Activated naive CD4-positive, alpha-beta T cell treated with anti-CD3 and anti-CD28 coated beads, Interleukin-2, amount 50 U/mL, for 72 hours (primary cell): ENCODE results near the gene IL1RAPL2. TPM values are rescaled to one million over a fixed set of nuclear protein-coding genes. Genes with fewer than 3 reads are reported as not detected.

Source experiments
- ATAC-seq, 2 donors: fragments of 150-1000 bp; cut with Tn5 transposase; 2 replicates each; pipeline ENCODE4 v1.10.0; 2021; ENCODE audit warnings: mild to moderate bottlenecking in 2 of 2, moderate library complexity in 2 of 2
- DNase-seq, 2 donors: peaks; one replicate each; pipeline ENCODE4 v3.0.0; 2021 to 2022; ENCODE audit warnings: low spot score in 2 of 2
- H3K27ac Mint-ChIP-seq, 2 donors: one replicate each; pipeline ENCODE4 v1.8.0; 2022; ENCODE audit warnings: mild to moderate bottlenecking in 2 of 2, mixed read lengths in 2 of 2
- H3K36me3 Mint-ChIP-seq, 2 donors: one replicate each; pipeline ENCODE4 v1.8.0; 2022; ENCODE audit warnings: mixed read lengths in 2 of 2
- H3K9me3 Mint-ChIP-seq, 2 donors: one replicate each; pipeline ENCODE4 v1.8.0; 2022; ENCODE audit warnings: mixed read lengths in 2 of 2
- total RNA-seq, 2 donors: library from RNA; stranded (reverse); gene quantifications; one replicate each; pipeline ENCODE4 v1.2.3, GENCODE V29; 2022

IL1RAPL2 gene
- total RNA-seq, 2 donors from 2014 or later = not detected

DNA sequence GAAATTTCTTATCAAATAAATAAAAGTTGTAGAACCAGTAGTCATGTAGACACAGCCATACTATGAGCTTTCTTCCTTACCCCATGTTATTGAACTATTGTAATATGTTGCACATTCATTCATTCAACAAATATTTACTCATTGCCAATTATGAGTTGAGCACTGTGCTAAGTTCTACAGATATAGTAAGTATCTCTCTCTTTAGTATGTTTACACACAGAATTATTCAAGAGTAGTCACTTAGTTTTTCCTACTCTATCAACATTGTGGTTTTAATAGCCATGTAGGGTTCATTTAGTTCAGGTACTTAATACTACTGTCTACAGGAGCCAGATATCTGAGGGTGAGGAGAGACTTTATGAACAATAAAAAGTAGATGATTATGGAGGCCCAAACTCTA, 568.3 kb downstream of the IL1RAPL2 start:
- DNase-seq (no peak), ATAC-seq (no peak)
- Mint-ChIP-seq H3K9me3 (peaks cover 0 to 4% of the 10 kb centered on the region in 2 donors), H3K36me3 (no peaks in the 10 kb centered on the region), H3K27ac (no peak overlapping the region)

DNA sequence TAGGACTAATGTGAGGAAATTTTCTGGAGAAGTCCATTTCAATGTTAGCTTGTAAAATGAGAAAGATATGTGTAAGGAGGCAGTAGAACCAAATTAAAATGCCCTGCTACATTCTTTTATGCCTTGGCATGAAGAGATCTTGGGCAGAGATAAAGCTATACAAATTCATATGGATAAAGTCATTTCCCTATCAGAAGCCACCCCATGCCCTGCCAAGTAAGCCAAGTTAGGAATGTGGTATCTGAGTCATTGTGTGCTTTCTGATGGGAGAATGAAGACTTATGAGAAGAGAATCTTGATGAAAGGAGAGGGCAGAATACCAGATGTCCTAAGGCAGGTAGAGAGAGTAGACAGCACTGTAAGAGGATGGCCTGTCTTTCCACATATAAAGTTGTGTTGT, 570.8 kb downstream of the IL1RAPL2 start:
- peaks cover 0 to 4% of the 10 kb centered on the region in 2 donors for H3K9me3 Mint-ChIP-seq
- DNase-seq = no peak
- H3K27ac Mint-ChIP-seq = no peak overlapping the region
- no peaks in the 10 kb centered on the region for H3K36me3 Mint-ChIP-seq
- ATAC-seq = no peak

DNA sequence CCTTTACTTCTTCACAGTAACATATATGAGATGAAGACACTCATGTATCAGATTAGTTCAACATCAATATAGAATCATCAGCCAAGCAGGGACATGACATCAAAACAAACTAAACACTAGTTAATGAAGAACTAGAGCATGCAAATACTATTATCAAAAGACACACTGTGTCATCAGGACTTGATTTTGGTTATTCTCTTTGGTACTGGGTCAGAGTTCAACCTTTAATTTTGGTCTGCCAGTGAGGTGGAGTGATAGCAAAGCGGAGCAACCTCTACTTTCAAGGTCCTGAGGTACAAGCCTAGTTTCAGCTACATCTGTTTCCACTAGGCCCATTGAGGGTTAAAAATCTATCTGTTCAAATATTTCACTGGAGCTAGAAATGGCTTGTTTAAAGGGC, 584.0 kb downstream of the IL1RAPL2 start:
- Mint-ChIP-seq H3K27ac (no peak overlapping the region), H3K36me3 (no peaks in the 10 kb centered on the region), H3K9me3 (no peaks in the 10 kb centered on the region)
- ATAC-seq (no peak), DNase-seq (no peak)

DNA sequence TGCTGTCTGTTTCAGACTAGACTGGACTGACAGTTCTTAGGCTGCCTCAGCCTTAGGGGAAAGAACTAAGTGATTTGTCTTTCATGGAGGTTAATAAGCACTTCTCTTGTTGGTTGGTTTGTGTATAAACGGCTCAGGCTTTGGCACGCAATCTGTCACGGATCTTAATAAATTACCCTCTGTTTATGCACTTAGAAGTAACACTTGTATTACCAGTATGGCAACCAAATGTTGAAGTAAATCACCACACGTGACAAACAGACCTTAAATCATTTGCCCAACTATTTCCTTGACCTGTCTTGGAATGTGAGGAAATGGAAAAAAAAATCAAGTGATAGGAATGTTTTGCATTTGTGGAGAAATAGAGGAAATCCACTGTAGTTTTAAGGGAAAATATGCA, 584.6 kb downstream of the IL1RAPL2 start:
- Mint-ChIP-seq H3K36me3 (no peaks in the 10 kb centered on the region), H3K27ac (no peak overlapping the region), H3K9me3 (no peaks in the 10 kb centered on the region)
- ATAC-seq (no peak), DNase-seq (no peak)

DNA sequence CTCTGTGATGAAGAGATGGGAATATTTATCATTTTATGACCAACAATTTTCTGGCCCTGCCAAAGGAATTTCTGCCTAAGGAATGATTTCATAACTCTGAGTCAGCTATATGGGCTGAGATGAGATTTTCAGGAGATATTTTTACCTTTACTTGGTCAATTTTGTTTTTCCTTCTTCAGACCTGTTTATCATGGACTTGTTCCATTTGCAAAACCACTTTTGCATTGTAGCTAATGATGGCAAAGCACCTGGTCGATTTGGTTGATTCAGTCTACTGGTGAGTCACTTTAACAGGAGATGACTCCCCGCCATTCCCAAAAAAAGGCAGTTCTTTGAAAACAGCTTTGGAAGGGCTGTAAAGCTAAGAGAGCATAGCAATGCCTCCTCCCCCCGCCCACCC, 601.2 kb downstream of the IL1RAPL2 start:
- H3K36me3 Mint-ChIP-seq = no peaks in the 10 kb centered on the region
- no peak for ATAC-seq

DNA sequence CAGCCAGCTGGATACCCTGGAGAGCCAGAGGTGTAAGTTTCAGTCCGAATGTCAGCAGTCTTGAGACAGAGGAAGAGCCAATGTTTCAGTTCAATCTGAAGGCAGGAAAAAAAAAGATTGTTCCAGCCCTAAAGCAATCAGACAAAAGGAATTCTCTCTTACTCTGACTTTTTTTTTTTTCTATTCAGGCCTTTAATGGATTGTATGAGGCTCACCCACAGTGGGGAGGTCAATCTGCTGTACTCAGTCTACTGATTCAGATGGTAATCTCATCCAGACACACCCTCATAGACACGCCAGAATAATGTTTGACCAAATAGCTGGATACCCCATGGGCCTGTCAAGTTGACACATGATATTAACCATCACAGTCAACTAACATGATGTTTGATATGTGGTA, 602.6 kb downstream of the IL1RAPL2 start:
- Mint-ChIP-seq H3K9me3 (no peaks in the 10 kb centered on the region), H3K27ac (no peak overlapping the region), H3K36me3 (no peaks in the 10 kb centered on the region)
- ATAC-seq = no peak
- no peak for DNase-seq

More for the DNA sequence above, 601.2 kb downstream of the IL1RAPL2 start:
- no peak for DNase-seq
- no peak overlapping the region for H3K27ac Mint-ChIP-seq
- no peaks in the 10 kb centered on the region for H3K9me3 Mint-ChIP-seq

DNA sequence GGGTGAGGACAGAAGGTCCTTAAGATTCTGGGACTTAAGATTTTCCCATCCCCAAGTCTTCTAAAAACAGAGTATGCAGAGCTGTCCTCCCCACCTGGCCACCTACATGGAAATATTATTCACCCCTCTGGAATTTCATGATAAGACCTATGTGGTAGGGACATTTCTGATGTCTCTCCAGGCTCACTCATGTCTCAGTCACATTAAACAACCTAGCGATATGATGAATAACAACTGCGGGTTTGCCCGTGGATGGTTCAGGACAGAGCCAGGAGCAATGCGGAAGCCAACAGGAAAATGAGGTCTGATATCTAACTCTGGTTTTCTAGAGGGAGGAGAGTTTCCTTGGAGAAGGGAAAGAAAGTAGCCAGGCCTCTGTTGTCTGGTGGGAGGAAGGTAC, 607.1 kb downstream of the IL1RAPL2 start:
- H3K9me3 Mint-ChIP-seq = peaks cover 0 to 4% of the 10 kb centered on the region in 2 donors
- no peak overlapping the region for H3K27ac Mint-ChIP-seq
- ATAC-seq (no peak), DNase-seq (no peak)
- no peaks in the 10 kb centered on the region for H3K36me3 Mint-ChIP-seq

DNA sequence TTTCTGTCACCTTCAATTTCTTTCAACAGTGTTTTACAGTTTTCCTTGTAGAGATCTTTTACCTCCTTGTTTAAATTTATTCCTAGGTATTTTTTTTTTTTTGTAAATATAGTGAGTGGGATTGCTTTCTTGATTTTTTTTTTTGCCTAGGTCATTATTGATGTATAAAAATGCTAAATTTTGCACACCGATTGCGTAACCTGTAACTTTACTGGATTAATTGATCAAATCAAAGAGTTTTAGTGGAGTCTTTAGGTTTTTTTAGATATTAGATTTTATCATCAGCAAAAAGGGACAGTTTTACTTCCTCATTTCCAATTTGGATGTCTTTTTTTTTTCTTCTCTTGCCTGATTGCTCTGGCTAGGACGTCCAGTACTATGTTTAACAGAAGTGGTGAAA, 613.6 kb downstream of the IL1RAPL2 start:
- DNase-seq = no peak
- H3K27ac Mint-ChIP-seq = no peak overlapping the region
- no peak for ATAC-seq
- no peaks in the 10 kb centered on the region for H3K9me3 Mint-ChIP-seq
- no peaks in the 10 kb centered on the region for H3K36me3 Mint-ChIP-seq

DNA sequence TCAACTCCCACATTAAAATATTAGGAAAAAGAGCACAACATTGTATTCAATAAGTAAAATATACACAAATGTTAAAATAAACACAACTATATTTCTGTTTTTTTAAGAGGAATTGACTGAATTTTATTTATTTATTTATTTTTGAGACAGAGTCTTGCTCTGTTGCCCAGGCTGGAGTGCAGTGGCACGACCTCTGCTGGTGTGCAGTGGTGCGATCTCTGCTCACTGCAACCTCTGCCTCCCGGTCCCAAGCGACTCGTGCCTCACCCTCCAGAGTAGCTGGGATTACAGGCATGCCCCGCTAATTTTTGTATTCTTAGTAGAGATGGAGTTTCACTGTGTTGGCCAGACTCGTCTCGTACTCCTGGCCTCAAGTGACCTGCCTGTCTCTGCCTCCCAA, 623.1 kb downstream of the IL1RAPL2 start:
- no peaks in the 10 kb centered on the region for H3K9me3 Mint-ChIP-seq
- H3K36me3 Mint-ChIP-seq = no peaks in the 10 kb centered on the region
- DNase-seq (no peak), ATAC-seq (no peak)
- H3K27ac Mint-ChIP-seq = no peak overlapping the region

DNA sequence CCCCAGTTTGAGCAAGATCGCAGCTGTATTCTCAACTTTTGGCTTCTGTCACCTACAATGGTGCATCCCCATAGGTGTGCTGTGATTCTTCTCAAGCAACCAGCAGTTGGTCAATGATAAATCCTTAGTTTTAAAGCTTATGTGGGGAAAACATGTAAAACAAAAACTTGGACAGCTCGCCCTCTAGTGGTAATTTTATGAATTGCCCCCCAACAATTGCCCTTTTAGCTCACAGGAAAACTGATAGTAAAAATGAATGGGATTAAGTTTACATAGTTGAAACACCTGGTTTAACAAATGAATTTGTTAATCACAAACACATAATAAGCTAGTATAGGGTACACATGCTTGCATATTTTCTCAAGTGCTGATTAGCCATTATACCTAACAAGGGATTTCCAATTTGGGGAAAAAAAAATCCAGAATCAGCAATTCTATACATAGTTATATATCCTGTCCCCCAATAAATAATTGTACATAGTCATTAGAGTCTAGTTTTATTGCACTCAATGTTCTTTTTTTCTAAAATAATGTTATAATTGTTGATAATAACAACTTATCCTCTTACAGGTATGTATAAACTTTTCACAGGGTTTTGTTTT, 624.4 kb downstream of the IL1RAPL2 start:
- Mint-ChIP-seq H3K36me3 (no peaks in the 10 kb centered on the region), H3K27ac (no peak overlapping the region), H3K9me3 (no peaks in the 10 kb centered on the region)
- DNase-seq (peak in 1 of 2 donors; percentile 2), ATAC-seq (no peak)

DNA sequence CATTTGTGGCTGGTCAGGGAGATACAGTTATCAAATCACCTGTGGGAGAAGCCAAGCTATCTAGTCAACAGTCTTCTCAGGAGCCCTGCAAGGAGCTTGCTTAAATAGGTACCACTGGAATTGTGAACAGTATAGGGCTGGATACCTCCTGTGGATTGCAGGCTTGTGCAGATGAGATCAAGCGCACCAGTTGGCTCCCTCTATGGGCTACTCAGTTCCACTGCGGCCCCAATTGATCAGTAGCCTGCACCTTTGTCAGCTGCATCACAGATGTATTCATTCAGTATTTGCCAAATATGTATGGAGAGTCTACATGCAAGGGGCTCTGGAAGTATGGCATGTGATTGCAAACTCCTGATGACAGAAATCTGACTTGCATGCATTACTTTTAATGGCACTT, 625.9 kb downstream of the IL1RAPL2 start:
- Mint-ChIP-seq H3K27ac (no peak overlapping the region), H3K36me3 (no peaks in the 10 kb centered on the region), H3K9me3 (no peaks in the 10 kb centered on the region)
- ATAC-seq (no peak), DNase-seq (no peak)

DNA sequence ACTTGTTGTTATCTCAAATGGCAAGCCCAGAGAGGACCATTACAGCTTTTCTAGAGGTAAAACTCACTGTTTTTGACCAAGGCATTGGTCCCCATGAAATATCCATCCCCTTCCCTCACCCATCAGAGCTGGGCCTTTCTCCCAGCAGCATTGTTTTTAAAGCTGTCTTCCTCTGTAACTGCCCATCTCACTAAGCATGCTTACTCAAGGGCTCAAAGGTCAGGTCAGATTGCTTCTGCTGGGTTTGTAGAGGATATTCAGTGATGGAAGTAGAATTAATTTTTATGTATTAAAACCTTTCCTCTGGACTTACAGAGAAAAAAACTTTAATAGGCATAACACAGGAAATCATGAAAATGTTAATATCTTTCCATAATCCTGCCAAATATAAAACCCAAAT, 643.4 kb downstream of the IL1RAPL2 start:
- Mint-ChIP-seq H3K36me3 (no peaks in the 10 kb centered on the region), H3K27ac (no peak overlapping the region), H3K9me3 (no peaks in the 10 kb centered on the region)
- DNase-seq = no peak
- ATAC-seq = no peak

DNA sequence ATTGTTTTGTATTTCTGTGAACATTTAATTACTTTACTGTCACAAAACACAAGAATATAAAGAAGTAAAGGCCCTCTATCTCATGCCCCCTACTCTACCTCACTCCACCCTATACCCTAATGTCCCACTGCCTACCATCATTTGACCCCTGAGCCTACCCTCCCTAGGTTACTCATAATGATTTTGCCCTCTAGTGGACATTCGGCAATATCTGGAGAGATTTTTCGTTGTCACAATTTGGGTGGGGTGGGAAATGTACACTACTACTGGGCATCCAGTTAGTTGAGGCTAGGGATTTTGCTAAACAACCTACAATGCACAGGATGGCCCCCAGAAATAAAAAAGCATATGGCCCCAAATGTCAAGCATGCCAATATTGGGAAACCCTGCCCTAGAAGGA, 644.3 kb downstream of the IL1RAPL2 start:
- DNase-seq (no peak), ATAC-seq (no peak)
- H3K36me3 Mint-ChIP-seq = no peaks in the 10 kb centered on the region
- H3K9me3 Mint-ChIP-seq = peaks cover 6% of the 10 kb centered on the region in 2 donors
- no peak overlapping the region for H3K27ac Mint-ChIP-seq

DNA sequence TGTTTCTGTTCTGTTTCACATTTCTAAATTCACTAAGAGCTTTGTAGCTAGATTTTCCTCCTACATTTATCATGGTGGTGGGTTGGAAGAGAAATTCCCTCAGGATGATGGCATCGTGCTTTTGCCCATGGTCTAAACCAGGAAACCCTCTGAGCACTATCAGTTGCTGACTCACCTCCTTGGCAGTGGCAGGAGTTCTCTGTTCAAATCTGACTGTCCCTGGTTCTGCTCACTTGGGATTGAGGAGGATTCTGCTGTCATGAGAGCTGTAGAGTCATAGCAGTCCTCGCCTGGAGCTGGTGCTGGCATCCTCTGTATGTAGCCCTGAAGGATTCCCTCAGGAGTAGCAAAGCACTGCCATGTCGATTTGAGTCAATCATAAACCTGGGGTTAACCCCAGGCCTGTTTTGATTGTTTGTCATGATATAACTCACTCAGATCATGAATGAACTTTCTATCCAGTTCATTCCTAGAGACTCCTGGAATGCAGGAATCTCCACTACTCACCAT, 645.1 kb downstream of the IL1RAPL2 start:
- Mint-ChIP-seq H3K9me3 (peaks cover 6 to 10% of the 10 kb centered on the region in 2 donors), H3K36me3 (no peaks in the 10 kb centered on the region), H3K27ac (no peak overlapping the region)
- ATAC-seq (no peak), DNase-seq (no peak)

DNA sequence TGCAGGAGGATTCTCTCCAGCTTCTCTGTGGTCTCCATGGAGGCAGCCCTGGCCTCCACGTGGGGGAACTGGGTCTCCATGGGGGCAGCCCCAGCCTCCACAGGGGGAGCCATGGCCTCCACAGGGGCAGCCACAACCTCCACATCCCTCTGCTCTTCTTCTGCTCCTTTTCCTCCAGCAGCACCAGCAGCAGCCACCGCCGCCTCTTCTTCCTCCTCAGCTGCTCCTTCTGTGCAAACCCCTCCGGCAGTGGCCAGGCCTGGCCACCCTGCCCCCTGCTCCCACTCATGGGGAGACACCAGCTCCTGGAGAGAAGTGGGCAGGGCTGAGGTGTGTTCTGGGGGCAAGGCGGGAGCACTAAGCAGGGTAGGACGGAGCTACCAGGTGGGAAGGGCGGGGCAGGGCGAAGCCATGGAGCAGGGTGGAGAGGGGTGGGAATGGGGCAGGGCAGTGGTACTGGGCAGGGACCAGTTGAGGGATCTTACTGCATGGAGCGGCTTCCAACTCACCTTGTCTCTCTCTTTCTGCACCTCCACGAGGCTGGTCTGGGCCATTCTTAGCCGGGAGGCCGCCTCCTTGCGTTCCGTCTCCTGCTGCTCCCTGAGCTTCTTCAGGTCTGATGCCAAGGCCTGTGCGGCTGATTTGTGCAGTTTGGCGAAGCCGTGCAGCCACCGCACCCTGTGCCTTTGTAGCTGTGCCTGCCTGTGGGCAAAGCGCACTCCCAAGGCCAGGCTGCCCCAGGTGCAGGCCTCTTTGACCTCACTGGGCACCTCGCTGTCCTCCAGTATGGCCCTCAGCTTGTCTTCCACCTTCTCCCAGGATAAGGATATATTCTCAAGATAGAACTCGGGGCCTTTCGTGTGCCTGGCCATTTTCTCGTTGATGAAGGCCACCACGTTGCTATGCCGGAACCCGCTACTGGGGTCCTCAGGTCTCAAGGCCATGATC, 653.7 kb downstream of the IL1RAPL2 start:
- DNase-seq (no peak), ATAC-seq (no peak)
- peaks cover 8 to 11% of the 10 kb centered on the region in 2 donors for H3K9me3 Mint-ChIP-seq
- no peak overlapping the region for H3K27ac Mint-ChIP-seq
- H3K36me3 Mint-ChIP-seq = no peaks in the 10 kb centered on the region

DNA sequence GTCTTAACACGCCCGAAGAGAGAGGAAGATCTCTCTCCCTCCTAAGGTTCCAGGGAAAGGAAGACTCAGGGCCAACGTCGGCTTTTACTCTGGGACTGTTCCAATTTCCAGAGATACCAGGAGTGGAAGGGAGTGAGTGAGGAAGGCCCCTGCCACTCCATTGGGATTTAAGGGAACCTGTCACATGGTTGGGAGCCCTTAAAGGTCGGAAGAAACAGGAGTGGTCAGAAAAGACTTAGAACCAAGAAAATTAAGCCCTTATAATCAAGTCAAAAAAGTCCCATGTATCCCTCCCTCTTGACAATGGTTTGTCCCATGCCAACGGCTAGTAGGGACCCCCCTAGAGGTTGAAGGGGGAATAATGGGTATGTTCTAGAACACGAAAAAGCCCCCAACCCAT, 654.6 kb downstream of the IL1RAPL2 start, which contains the start of gene TEX13A:
TEX13A (minus strand) TSS at position 59 of the 400 bp plus-strand sequence. CDS start 297 bp downstream, outside the sequence.
- Mint-ChIP-seq H3K36me3 (no peaks in the 10 kb centered on the region), H3K27ac (no peak within 1 kb of the TSS), H3K9me3 (peaks cover 4 to 8% of the 10 kb centered on the region in 2 donors)
- ATAC-seq (no peak), DNase-seq (no peak)

DNA sequence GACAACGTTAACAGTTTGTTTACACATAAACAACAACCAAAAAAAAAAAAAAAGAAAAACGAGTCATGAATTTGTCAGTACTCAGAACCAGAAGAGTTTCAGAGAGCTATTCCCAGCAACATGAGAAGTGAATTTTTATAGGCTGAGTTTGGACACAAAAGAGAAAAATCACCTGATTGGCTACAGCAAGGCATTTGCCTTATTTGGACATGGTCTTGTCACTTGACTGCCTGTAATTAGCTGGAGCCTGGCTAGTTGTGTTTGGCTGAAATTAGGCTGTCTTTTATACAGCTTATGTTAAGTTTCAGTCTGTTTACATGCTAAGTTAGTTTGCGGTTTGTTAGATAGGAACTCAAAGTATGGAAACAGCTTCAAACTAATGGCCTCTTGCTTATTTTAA, 655.4 kb downstream of the IL1RAPL2 start:
- no peaks in the 10 kb centered on the region for H3K36me3 Mint-ChIP-seq
- peaks cover 4% of the 10 kb centered on the region in 2 donors for H3K9me3 Mint-ChIP-seq
- H3K27ac Mint-ChIP-seq = no peak overlapping the region
- no peak for DNase-seq
- ATAC-seq = no peak
